HepG2 (cell line): ENCODE results near the gene TMEM267. TPM values are rescaled to one million over a fixed set of nuclear protein-coding genes. Genes with fewer than 3 reads are reported as not detected.

ENCODE experiments used
- ATAC-seq: fragments of 200-7000 bp; cut with Tn5 transposase; 3 replicates; pipeline ENCODE4 v1.9.1; 2020; ENCODE audit warnings: mild to moderate bottlenecking, moderate library complexity
- BruUV-seq: library from RNA; stranded (reverse); fragments of 400-500 nt; replicated peaks from 2 replicates; lab custom pipeline; 2021; lab: Mats Ljungman, UMichigan
- CTCF ChIA-PET: fragments of 300-600 bp; formaldehyde crosslinking; extraction: SDS; loops from one replicate; lab custom pipeline; 2021; ENCODE audit warnings: low total read pairs, inconsistent platforms, low intra/inter-chr PET ratio; lab: Yijun Ruan, JAX
- POLR2A ChIA-PET: fragments of 350-600 bp; sonication (Branson Sonifier 250); formaldehyde crosslinking; loops from one replicate; lab custom pipeline; 2020; ENCODE audit warnings: antibody characterized with exemption, inconsistent platforms; lab: Yijun Ruan, JAX
- DNase-seq: peaks from one replicate; pipeline ENCODE4 v3.0.0-alpha.2; 2015; ENCODE audit warnings: low spot score
- FAIRE-seq: peaks from 3 replicates; lab custom pipeline; 2011; peaks lifted over from hg19 to GRCh38; lab: Jason Lieb, UNC
- H2AFZ ChIP-seq: one replicate; pipeline ENCODE4 v1.6.1; 2011; ENCODE audit warnings: low read length, inconsistent platforms
- H3K27ac ChIP-seq: fragments of 300-600 bp; 3 replicates; pipeline ENCODE4 v1.8.0; 2011; ENCODE audit warnings: mixed run types, mild to moderate bottlenecking, mixed read lengths, low read length, inconsistent platforms; ENCODE audit not compliant: insufficient read depth; ENCODE audit errors: extremely low read length
- H3K27me3 ChIP-seq, 2 experiments: fragments of 200-600 bp in 1 of 2; 2 replicates in 1 of 2; 3 replicates in 1 of 2; pipeline versions ENCODE4 v1.6.0 to v1.8.0; 2011; ENCODE audit warnings: low read length in 2 of 2, mild to moderate bottlenecking in 2 of 2, moderate library complexity in 2 of 2, inconsistent platforms in 1 of 2; ENCODE audit not compliant: insufficient read depth in 2 of 2, control insufficient read depth in 1 of 2
- H3K36me3 ChIP-seq, 2 experiments: fragments of 200-600 bp in 1 of 2; replicated peaks in 1 of 2; 2 replicates in 1 of 2; 3 replicates in 1 of 2; pipeline versions ENCODE4 v1.5.1 to v1.8.0; 2011; ENCODE audit warnings: low read length in 2 of 2, inconsistent platforms in 1 of 2; ENCODE audit not compliant: insufficient read depth in 2 of 2, control insufficient read depth in 1 of 2
- H3K4me1 ChIP-seq: 2 replicates; pipeline ENCODE4 v1.5.1; 2012; ENCODE audit warnings: low read length, inconsistent platforms; ENCODE audit not compliant: insufficient read depth
- H3K4me2 ChIP-seq: 2 replicates; pipeline ENCODE4 v1.6.0; 2011; ENCODE audit warnings: low read depth, low read length, inconsistent platforms
- H3K4me3 ChIP-seq, 3 experiments: fragments of 200-600 bp in 1 of 3; sonication (generic), shearing (Covaris generic) in 1 of 3; replicated peaks in 1 of 3; 2 replicates each; pipeline ENCODE4 v1.5.1; 2011 to 2016; ENCODE audit warnings: low read length in 3 of 3, inconsistent platforms in 2 of 3, low read depth in 2 of 3, mild to moderate bottlenecking in 2 of 3, control low read depth in 1 of 3, mixed read lengths in 1 of 3; ENCODE audit not compliant: insufficient read depth in 1 of 3
- H3K79me2 ChIP-seq: one replicate; pipeline ENCODE4 v1.6.1; 2011; ENCODE audit warnings: low read length, inconsistent platforms; ENCODE audit not compliant: insufficient read depth
- H3K9ac ChIP-seq: 2 replicates; pipeline ENCODE4 v1.6.0; 2011; ENCODE audit warnings: mild to moderate bottlenecking, low read depth, low read length, inconsistent platforms; ENCODE audit not compliant: insufficient read depth
- H3K9me3 ChIP-seq: 2 replicates; pipeline ENCODE4 v1.5.1; 2012; ENCODE audit warnings: mild to moderate bottlenecking, low read length
- H4K20me1 ChIP-seq: 2 replicates; pipeline ENCODE4 v1.6.0; 2011; ENCODE audit warnings: inconsistent platforms, mild to moderate bottlenecking, low read length, moderate library complexity; ENCODE audit not compliant: insufficient read depth
- E2F2 ChIP-seq: sonication (generic); formaldehyde crosslinking; IDR thresholded peaks from 2 replicates; pipeline ENCODE4 v1.4.0; 2020; ENCODE audit warnings: missing genetic modification reagents, borderline replicate concordance
- ZBTB33 ChIP-seq: sonication (generic); formaldehyde crosslinking; IDR thresholded peaks from 2 replicates; pipeline ENCODE4 v1.4.0; 2020; ENCODE audit warnings: missing genetic modification reagents
- WGBS: methylation state at CpG from one replicate; pipeline ENCODE4 v1.1.6; 2017; ENCODE audit warnings: low lambda C conversion rate; 5-methylcytosine and 5-hydroxymethylcytosine counted together
- in situ Hi-C: cut with HindIII; loops from 2 replicates; pipeline ENCODE4 v1.10.0; 2017; ENCODE audit warnings: low pct_unique_long_range_greater_than_20kb; ENCODE audit not compliant: extremely low pct_ligation_motif_present
- intact Hi-C: fragments of 100-400 bp; cut with micrococcal nuclease; formaldehyde crosslinking; loops from one replicate; pipeline ENCODE4 v1.10.0; 2022; ENCODE audit not compliant: unreplicated experiment
- polyA plus RNA-seq, 8 experiments: library from polyadenylated mRNA; depleted of rRNA in 3 of 8; stranded (reverse) in 7 of 8; unstranded in 1 of 8; fragments of >200 nt; fragmentation: Illumina TruSeq in 4 of 8; extraction: Trizol in 4 of 8; gene quantifications; 2 replicates each; pipeline versions ENCODE4 v1.2.1 to v1.2.3, GENCODE V29; 2011 to 2016; ENCODE audit warnings: low read depth in 4 of 8, missing spikeins in 1 of 8, mixed read lengths in 1 of 8; ENCODE audit not compliant: insufficient read depth in 1 of 8
- total RNA-seq, 5 experiments: library from RNA; depleted of rRNA; stranded (reverse); fragments of >200 nt; fragmentation: Illumina TruSeq; extraction: Trizol; gene quantifications; 2 replicates each; pipeline ENCODE4 v1.2.3, GENCODE V29; 2016; ENCODE audit warnings: low read depth in 1 of 5

The TMEM267 gene
- total and polyA plus RNA-seq, 2 of the 13 experiments (the other 11 are each of a cell fraction or from before 2014, with no cell fraction given) = 8.9 to 12.6 TPM

- H3K27me3 ChIP-seq = no peaks in the 10 kb centered on the region
- H3K4me3 ChIP-seq = no peak overlapping the region
- DNase-seq (no peak), FAIRE-seq (no peak), ATAC-seq (no peak)
- no peaks in the 10 kb centered on the region for H3K79me2 ChIP-seq
- intact Hi-C loops (no loop called here), in situ Hi-C loops (loop anchor here (10.0 to 25.0 kb wide), 2 partner anchors 88 to 485 kb away; partner anchors contain the start of gene TMEM267)
- POLR2A ChIA-PET = no interaction called here
- no peak overlapping the region for H3K9ac ChIP-seq
- TF ChIP-seq ZBTB33 (CRISPR knock-in tag) (0 out of 2 replicates have a peak, but pooled peaks have one; percentile 19), E2F2 (no peak)
- 78% methylated on average over 53 of the region's 53 CpGs for WGBS
- H2AFZ ChIP-seq = no peak overlapping the region
- no peaks in the 10 kb centered on the region for H4K20me1 ChIP-seq
- H3K9me3 ChIP-seq = no peaks in the 10 kb centered on the region
- no peak overlapping the region for H3K4me2 ChIP-seq
- H3K27ac ChIP-seq = no peak overlapping the region
- H3K36me3 ChIP-seq = no peaks in the 10 kb centered on the region
- BruUV-seq = no TSS peak
- H3K4me1 ChIP-seq = peaks cover 6% of the 10 kb centered on the region
- CTCF ChIA-PET = no interaction called here
These were observed 86.8 kb downstream of the TMEM267 start for GRCh38 chr5:43396762-43397304.

Other genes with a start within 250 kb of the TMEM267 start
- gene HMGCS1, start 170.5 kb downstream of the TMEM267 start, total RNA-seq (2016; rRNA removed; fragmentation: Illumina TruSeq; extraction: Trizol) = 318 and 569 TPM in 2 replicates
- gene HMGCS1, start 170.5 kb downstream of the TMEM267 start, polyA plus RNA-seq (2011; rRNA removed) = 56.8 and 102 TPM in 2 replicates
- gene CCL28, start 71.5 kb downstream of the TMEM267 start, total RNA-seq (2016; rRNA removed; fragmentation: Illumina TruSeq; extraction: Trizol) = not detected in 2 replicates
- gene CCL28, start 71.5 kb downstream of the TMEM267 start, polyA plus RNA-seq (2011; rRNA removed) = 0.03 and 0.08 TPM in 2 replicates
- gene C5orf34, start 31.3 kb upstream of the TMEM267 start, total RNA-seq (2016; rRNA removed; fragmentation: Illumina TruSeq; extraction: Trizol) = 6.2 and 6.4 TPM in 2 replicates
- gene C5orf34, start 31.3 kb upstream of the TMEM267 start, polyA plus RNA-seq (2011; rRNA removed) = 2.1 and 3.2 TPM in 2 replicates
- gene PAIP1, start 73.2 kb upstream of the TMEM267 start, total RNA-seq (2016; rRNA removed; fragmentation: Illumina TruSeq; extraction: Trizol) = 116 and 141 TPM in 2 replicates
- 74.0 and 96.6 TPM in 2 replicates for gene PAIP1, start 73.2 kb upstream of the TMEM267 start, polyA plus RNA-seq (2011; rRNA removed)
- gene NNT, start 119.3 kb upstream of the TMEM267 start, total RNA-seq (2016; rRNA removed; fragmentation: Illumina TruSeq; extraction: Trizol) = 58.0 and 73.3 TPM in 2 replicates
- gene NNT, start 119.3 kb upstream of the TMEM267 start, polyA plus RNA-seq (2011; rRNA removed) = 18.3 and 21.1 TPM in 2 replicates